Osteoblast (primary cell): ENCODE data around the gene DNAJC18. TPM values are rescaled to one million over a fixed set of nuclear protein-coding genes. Genes with fewer than 3 reads are reported as not detected.
A peak's percentile ranks its signal among the peaks of the same experiment; 100 is the strongest.

ENCODE experiments used
- DNase-seq: peaks from one replicate; pipeline ENCODE4 v3.0.0; 2011; ENCODE audit warnings: low spot score, mixed read lengths; ENCODE audit not compliant: insufficient read length; ENCODE audit errors: missing footprints
- H2AFZ ChIP-seq: 2 replicates; pipeline ENCODE4 v1.6.0; 2011; ENCODE audit warnings: mild to moderate bottlenecking, low read length
- H3K27ac ChIP-seq: 2 replicates; pipeline ENCODE4 v1.5.1; 2011; ENCODE audit warnings: mild to moderate bottlenecking, low read depth, low read length, moderate library complexity
- H3K27me3 ChIP-seq: 2 replicates; pipeline ENCODE4 v1.6.0; 2012; ENCODE audit warnings: mild to moderate bottlenecking, control low read depth, inconsistent platforms, low read length, moderate library complexity; ENCODE audit not compliant: insufficient read depth
- H3K36me3 ChIP-seq: 2 replicates; pipeline ENCODE4 v1.5.1; 2011; ENCODE audit warnings: mild to moderate bottlenecking, low read length, control low read depth, moderate library complexity; ENCODE audit not compliant: insufficient read depth
- H3K4me1 ChIP-seq: 2 replicates; pipeline ENCODE4 v1.5.1; 2011; ENCODE audit warnings: mild to moderate bottlenecking, low read length, control low read depth, moderate library complexity; ENCODE audit not compliant: insufficient read depth
- H3K4me2 ChIP-seq: 2 replicates; pipeline ENCODE4 v1.6.0; 2011; ENCODE audit warnings: mild to moderate bottlenecking, low read length; ENCODE audit not compliant: insufficient read depth
- H3K4me3 ChIP-seq: fragments of 200-600 bp; sonication (generic); 3 replicates; pipeline ENCODE4 v1.5.1; 2012; ENCODE audit warnings: mild to moderate bottlenecking, low read length, inconsistent platforms; ENCODE audit not compliant: insufficient read depth
- H3K79me2 ChIP-seq: 2 replicates; pipeline ENCODE4 v1.6.0; 2012; ENCODE audit warnings: mild to moderate bottlenecking, low read length, control low read depth, inconsistent platforms; ENCODE audit not compliant: insufficient read depth
- H3K9me3 ChIP-seq: 2 replicates; pipeline ENCODE4 v1.5.1; 2011; ENCODE audit warnings: low read depth, low read length, control low read depth
- H4K20me1 ChIP-seq: 2 replicates; pipeline ENCODE4 v1.6.0; 2012; ENCODE audit warnings: mild to moderate bottlenecking, low read length, control low read depth; ENCODE audit not compliant: insufficient read depth
- total RNA-seq: library from RNA; depleted of rRNA; stranded (reverse); fragments of >200 nt; gene quantifications from 2 replicates; pipeline ENCODE4 v1.2.3, GENCODE V29; 2012
- TF ChIP-seq, protein P1 (sequence below): IDR thresholded peaks from 2 replicates; pipeline ENCODE4 v1.5.1; 2011; ENCODE audit warnings: mild to moderate bottlenecking, low read depth, low read length, moderate library complexity; ENCODE audit errors: extremely low read depth

The DNAJC18 gene
- total RNA-seq, 1 donor, result 16.3 TPM

DNA sequence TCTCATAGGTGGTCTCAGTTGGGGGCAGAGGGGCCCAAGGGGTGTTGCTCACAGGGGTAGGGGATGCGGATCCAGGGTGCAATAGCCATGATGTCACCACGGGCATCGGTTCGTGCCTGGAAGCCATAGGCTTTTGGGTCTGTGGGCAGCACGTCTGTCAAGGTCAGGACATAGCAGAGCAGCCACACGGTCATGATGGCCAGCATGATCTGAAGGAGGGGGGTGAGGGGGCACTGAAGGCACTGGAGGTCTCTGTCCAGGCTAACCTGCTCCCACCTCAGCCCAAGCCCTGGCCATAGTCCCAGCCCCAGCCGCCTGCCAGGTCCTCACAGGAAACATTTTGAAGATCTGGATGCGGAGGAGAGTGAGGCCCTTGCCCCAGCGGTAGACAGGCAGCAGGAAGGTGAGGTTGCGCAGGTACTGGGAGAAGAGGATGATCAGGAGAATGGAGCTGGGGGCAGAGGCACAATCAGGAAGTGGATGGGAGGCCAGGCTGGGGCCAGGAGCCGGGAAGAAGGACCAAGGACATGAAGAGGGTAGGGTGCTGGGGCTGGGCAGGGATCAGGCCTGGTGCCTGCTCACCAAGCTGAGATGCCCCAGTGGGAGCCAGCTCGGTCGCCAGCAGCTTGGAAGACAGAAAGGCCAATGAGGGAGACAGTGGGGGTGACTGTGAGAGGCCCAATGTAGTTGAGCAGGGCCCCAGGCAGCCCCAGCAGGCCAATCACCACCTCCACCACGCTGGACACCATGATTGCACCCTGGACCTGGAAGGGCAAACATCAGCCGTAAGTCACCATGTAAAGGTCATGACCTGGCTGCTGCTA lies 59.5 kb downstream of the DNAJC18 start:
- DNase-seq, result peak; percentile 79
- Histone ChIP-seq H3K36me3 (no peaks in the 10 kb centered on the region), H3K9me3 (no peaks in the 10 kb centered on the region), H3K4me3 (no peak overlapping the region), H2AFZ (no peak overlapping the region), H3K4me1 (peaks cover 4% of the 10 kb centered on the region), H4K20me1 (no peaks in the 10 kb centered on the region), H3K27me3 (no peaks in the 10 kb centered on the region), H3K27ac (no peak overlapping the region), H3K4me2 (no peak overlapping the region), H3K79me2 (no peaks in the 10 kb centered on the region)
- TF ChIP-seq, protein P1, sequence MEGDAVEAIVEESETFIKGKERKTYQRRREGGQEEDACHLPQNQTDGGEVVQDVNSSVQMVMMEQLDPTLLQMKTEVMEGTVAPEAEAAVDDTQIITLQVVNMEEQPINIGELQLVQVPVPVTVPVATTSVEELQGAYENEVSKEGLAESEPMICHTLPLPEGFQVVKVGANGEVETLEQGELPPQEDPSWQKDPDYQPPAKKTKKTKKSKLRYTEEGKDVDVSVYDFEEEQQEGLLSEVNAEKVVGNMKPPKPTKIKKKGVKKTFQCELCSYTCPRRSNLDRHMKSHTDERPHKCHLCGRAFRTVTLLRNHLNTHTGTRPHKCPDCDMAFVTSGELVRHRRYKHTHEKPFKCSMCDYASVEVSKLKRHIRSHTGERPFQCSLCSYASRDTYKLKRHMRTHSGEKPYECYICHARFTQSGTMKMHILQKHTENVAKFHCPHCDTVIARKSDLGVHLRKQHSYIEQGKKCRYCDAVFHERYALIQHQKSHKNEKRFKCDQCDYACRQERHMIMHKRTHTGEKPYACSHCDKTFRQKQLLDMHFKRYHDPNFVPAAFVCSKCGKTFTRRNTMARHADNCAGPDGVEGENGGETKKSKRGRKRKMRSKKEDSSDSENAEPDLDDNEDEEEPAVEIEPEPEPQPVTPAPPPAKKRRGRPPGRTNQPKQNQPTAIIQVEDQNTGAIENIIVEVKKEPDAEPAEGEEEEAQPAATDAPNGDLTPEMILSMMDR, result no peak

DNA sequence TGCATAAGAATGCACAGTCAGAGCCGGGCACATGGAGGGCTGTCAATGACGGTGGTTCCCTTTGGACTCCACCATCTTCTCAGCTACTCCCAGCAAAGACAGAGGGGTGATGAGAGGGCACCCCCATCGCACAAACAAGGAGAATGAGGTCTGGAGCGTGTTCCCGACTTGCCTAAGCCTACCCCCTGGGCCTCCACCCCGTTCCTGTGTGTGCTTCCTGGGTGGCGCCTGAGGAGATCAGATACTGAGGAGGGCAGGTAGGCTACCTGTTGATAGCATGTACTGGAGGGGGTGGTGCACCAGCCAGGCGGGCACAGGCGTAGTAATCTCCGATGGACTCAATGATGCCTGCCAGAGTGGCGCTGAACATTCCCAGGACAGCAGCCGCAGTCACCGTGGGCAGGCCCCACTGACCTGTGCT lies 60.4 kb downstream of the DNAJC18 start:
- H3K4me2 ChIP-seq, result no peak overlapping the region
- TF ChIP-seq, protein P1, result no peak
- no peaks in the 10 kb centered on the region for H3K79me2 ChIP-seq
- H3K27me3 ChIP-seq, result no peaks in the 10 kb centered on the region
- H3K27ac ChIP-seq, result no peak overlapping the region
- peak; percentile 77 for DNase-seq
- no peak overlapping the region for H3K4me3 ChIP-seq
- no peaks in the 10 kb centered on the region for H3K9me3 ChIP-seq
- H4K20me1 ChIP-seq, result no peaks in the 10 kb centered on the region
- peaks cover 2% of the 10 kb centered on the region for H3K4me1 ChIP-seq
- H3K36me3 ChIP-seq, result no peaks in the 10 kb centered on the region
- H2AFZ ChIP-seq, result no peak overlapping the region

GRCh38 chr5:139378101-139378825 lies 61.1 kb downstream of the DNAJC18 start:
- DNase-seq, result peak; percentile 34
- TF ChIP-seq, protein P1, result no peak
- H4K20me1 ChIP-seq, result peaks cover 3% of the 10 kb centered on the region
- H3K4me2 ChIP-seq, result no peak overlapping the region
- no peaks in the 10 kb centered on the region for H3K27me3 ChIP-seq
- no peaks in the 10 kb centered on the region for H3K36me3 ChIP-seq
- no peaks in the 10 kb centered on the region for H3K9me3 ChIP-seq
- H3K79me2 ChIP-seq, result no peaks in the 10 kb centered on the region
- peaks cover 9% of the 10 kb centered on the region for H3K4me1 ChIP-seq
- no peak overlapping the region for H3K4me3 ChIP-seq
- no peak overlapping the region for H3K27ac ChIP-seq
- H2AFZ ChIP-seq, result no peak overlapping the region

- H3K36me3 ChIP-seq, result no peaks in the 10 kb centered on the region
- no peaks in the 10 kb centered on the region for H3K79me2 ChIP-seq
- H2AFZ ChIP-seq, result no peak overlapping the region
- H3K4me1 ChIP-seq, result peaks cover 14% of the 10 kb centered on the region
- DNase-seq, result peak; percentile 52
- peaks cover 5% of the 10 kb centered on the region for H4K20me1 ChIP-seq
- no peak overlapping the region for H3K27ac ChIP-seq
- TF ChIP-seq, protein P1, result no peak
- H3K4me2 ChIP-seq, result no peak overlapping the region
- no peaks in the 10 kb centered on the region for H3K27me3 ChIP-seq
- H3K9me3 ChIP-seq, result no peaks in the 10 kb centered on the region
- no peak overlapping the region for H3K4me3 ChIP-seq
Measured at GRCh38 chr5:139377226-139377625, 62.1 kb downstream of the DNAJC18 start.
